ENCODE results near the gene SMCO2.

SMCO2 gene

DNA sequence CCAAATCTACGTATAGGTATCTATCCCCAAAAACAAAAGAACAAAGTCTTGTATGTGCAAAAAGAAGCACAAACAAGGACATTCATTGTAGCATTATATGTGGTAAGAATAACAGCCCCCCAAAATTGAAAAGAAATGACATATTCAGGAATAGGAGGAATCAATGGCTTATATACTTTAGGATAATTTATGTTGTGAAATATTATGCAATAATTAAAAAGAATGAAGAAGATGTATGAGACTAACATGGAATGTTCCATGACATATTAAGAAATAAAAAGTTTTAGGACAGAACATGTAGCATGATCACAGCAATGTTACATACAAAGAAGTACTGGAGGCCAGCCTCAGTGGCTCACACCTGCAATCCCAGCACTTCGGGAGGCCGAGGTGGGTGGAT lies 9.1 kb downstream of the SMCO2 start:
- no peak for DNase-seq

DNA sequence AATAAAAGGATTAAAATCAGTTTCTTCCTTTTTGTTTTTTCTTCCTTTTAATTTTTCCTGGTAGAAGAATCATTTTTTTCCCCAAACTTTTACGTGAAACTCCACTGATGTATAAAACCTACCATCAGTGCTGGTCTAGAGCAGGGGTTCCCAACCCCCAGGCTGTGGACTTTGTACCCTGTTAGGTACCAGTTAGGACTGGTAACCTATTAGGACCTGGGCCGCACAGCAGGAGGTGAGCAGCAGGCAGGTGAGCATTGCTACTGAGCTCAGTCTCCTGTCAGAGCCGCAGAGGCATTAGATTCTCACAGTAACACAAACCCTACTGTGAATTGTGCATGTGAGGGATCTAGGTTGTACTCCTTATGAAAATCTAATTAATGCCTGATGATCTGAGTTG lies 10.1 kb downstream of the SMCO2 start:
- no peak for DNase-seq

DNA sequence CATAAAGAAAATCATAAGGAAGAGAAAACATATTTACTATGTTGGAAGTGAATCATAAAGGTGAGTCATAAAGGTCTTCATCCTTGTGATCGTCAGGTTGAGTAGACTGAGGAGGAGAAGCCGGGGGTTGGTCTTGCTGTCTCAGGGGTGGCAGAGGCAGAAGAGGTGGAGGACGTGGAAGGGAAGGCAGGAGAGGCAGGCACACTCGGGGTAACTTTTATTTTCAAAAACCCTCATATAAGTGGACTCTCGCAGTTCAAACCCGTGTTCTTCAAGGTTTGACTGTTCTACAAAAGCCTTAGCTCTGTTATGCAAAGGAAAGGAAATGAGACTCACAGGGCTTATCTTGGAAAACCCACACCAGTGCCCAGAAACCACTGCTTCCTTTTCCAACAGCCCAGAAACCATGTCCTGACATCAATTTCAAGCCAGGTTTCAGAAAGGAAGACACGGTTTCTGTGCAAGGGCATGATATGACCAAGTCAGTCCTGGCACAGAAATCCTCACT lies 14.0 kb downstream of the SMCO2 start:
- DNase-seq, result peak; percentile 10

DNA sequence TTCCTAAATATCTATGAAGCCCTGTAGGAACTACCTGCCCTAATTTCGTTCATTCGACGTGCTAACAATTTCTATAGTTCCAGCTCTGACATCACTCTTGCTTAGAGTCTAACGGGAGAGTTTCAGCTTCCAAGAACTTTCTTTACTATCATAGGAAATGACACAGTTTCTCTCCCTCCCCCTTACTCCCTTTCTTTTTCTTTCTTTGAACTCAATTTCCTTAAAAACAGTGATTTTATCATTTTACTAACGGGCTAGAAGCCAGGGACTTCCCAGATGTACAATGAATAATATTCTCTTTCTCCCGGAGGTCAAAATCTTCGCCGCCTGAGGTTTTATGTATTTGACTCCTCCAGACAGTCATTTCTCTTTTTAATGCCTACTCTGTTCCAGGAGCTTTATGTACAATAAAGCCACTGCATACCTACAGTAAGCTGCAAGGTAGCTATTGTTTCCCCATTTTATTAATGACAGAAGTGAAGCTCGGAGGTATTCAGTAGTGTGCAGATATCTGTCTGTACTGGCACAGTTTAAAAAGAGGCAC lies 15.7 kb downstream of the SMCO2 start:
- DNase-seq, result no peak

DNA sequence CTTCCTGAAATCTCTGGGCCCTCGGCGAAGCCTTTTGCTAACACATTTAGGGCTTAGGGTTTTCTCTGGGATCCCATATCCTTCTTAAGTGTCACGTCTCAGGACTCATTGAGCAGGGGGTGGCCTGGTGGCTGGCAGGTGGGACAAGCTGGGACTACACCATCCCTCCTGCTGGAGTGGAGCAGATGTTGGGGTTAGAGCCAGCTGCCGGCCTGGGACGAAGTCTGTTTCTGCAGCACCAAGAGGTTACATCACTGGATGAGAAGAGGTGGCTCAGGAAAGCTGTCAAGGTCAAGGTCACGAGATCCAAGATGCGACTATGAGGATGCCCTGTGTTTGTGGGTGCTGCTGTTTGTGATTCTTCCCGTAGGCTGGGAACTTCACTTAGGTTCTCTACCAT lies 16.3 kb downstream of the SMCO2 start:
- DNase-seq, result no peak

DNA sequence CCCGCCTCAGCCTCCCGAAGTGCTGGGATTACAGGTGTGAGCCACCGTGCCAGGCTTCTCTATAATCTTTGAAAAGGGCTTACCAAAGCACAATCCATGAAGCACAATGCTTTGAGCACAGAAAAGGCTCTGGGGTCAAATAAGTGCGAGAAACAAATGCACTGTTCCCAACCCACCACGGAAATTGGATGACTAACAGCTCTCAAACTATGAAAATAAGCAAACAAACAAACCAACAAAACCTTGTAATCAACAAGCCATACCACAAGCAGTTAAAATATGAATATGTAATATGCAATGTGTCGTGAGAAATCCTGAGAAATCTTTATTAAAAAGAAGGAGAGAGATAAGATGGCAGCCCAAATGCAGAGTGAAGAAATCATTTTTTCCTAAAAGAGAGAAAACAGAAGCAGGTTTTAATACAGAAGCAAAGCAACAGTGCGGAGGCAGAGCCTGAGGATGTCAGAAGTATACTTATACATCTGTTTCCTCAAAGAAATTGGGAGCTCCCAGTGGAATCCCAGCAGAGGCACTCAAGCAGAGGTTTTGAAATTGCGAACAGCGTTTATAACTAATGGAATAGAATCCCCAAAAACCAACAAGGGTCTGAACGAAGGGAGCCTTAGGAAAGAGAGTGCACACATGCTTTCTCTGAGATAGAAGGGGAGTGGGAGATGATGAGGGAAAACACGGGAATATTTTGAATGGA lies 17.1 kb downstream of the SMCO2 start:
- no peak for DNase-seq

DNA sequence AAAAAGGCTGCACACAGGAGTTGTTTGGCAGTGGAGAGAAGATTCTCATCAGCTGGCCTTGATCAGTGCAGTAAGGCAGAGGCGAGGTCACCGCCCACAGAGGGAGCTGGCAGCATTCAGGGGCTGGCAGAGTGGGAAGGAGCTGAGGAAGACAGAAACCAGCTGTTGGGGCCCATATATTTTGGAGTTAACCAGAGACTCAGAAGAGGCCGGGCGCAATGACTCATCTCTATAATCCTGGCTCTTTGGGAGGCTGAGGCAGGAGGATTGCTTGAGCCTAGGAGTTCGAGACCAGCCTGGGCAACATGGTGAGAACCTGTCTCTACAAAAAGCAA lies 17.7 kb downstream of the SMCO2 start:
- no peak for DNase-seq

DNA sequence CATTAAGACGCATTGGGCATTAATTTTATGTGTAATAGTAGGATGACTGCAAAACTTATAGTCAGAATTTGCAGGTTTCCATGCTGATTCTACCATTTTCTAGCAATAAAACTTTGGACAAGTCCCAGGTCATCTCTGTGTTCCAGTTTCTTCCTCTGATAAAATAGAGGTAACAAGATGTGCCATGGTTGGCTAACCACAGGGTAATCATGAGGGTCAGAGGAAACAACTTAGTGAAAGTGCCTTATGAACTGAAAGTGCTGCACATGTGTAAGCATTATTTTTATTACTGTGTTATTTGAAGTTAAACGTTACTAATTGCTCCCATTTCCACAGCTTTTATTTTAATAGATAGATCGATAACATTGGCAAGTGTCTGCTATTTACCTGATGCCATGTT lies 21.1 kb downstream of the SMCO2 start:
- no peak for DNase-seq

DNA sequence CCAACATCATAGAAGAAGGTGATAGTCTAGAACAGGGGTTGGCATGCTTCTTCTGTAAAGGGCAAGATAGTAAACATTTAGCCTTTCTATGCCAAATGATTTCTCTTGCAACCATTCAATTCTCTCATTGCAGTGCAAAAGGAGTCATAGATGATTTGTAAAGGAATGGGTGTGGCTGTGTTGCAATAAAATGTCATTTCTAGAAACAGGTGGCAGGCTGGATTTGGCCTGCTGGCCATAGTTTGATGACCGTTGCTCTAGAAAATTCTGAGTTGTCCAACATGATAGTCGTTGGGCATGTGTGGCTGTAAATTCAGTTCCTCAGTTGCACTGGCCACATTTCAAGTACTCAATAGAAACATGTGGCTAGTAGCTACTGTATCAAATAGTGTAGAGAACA lies 21.7 kb downstream of the SMCO2 start:
- DNase-seq, result no peak

DNA sequence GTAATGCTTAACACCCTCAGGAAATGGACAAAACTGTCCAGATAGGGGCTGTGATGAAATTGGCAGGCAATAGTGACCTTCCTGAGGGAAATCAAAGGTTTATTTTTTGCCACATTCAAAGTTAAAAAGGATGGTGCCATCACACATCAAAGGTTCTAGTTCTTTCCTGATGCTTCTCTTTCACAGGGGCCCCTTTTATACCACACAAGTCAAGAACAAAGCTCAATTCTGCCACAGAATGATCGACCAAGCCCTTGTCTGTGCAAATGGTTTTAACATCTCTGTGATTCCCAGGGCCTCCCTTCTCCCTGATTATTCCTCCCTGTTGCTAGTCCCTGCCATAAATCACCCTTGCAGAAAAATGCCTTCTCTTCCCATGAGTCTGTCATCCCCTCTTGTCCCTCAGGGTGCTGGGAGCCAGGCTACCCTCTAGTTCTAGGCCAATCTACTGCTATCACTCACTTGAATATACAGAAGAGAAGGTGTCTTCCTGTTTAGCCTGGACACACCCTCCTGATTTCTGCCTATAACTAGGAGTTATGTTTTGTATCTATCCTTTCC lies 22.7 kb downstream of the SMCO2 start:
- DNase-seq, result no peak

DNA sequence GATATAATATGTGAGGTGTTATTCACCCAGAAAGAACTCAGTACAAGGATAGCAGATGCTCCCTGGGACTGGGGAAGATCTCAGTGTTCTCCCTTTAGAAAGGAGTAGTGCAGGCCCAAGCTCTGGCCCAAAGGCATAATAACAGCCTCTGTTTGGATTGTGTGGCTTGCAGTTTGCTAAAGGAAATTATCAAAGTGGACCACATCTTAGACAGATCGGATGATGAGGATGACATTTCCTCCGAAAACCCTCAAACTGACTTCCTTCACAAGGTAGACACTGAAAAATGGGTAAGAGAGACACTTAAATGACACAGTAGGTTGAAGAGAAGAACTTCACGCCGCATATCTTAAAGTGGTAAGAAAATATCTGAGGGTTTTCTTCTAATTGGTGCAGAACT lies 26.1 kb downstream of the SMCO2 start:
- DNase-seq, result no peak

DNA sequence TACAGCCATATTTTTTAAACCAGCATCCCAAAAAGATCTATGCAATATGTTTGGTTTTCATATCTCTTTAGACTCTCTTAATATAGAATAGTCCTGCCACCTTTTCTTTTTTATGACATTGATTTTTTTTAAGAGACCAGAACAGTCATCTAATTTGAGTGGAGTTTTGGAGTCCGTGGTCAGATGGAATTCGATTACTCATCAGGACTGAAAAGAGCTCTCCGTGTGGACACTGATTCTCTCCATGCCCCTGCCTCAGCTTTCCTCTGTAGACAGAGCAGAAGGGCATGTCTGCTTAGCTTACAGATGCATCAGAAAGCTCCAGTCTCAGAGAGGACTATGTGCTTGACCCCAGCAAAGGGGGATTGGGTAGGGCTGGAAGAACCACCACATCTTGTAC lies 27.8 kb downstream of the SMCO2 start:
- DNase-seq, result no peak

DNA sequence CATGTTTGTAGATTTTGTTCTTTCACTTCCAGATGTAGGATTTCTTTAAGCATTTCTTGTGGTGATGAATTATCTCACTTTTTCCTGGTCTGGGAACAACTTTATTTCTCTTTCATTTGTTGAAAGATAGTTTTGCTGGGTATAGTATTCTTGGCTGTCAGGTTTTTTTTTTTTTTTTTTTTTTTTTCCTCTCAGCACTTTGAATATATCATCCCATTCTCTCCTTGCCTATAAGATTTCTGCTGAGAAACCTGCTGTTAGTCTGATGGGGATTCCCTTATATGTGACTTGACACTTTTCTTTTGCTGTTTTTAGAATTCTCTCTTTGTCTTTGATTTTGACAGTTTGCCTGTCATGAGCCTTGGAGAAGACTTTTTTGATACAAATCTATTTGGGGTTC lies 30.5 kb downstream of the SMCO2 start:
- no peak for DNase-seq

DNA sequence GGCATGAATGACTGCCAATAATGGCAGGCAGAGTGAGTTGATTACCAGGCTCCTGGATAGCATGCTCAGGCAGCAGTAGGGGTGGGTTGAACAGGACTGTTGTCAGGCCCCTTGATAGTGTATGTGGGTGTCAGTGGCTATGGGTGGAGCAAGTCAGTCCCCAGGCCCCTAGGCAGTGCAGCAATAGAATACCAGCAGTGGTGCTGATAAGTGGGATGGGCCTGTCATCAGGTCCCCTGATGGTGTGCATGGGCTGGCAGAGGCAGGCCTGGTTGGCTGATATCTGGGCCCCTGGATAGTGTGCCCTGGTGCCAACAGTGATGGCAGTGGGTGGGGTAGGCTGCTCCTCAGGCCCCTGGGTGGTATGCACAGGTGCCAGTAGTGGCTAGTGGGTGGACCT lies 32.4 kb downstream of the SMCO2 start:
- no peak for DNase-seq

DNA sequence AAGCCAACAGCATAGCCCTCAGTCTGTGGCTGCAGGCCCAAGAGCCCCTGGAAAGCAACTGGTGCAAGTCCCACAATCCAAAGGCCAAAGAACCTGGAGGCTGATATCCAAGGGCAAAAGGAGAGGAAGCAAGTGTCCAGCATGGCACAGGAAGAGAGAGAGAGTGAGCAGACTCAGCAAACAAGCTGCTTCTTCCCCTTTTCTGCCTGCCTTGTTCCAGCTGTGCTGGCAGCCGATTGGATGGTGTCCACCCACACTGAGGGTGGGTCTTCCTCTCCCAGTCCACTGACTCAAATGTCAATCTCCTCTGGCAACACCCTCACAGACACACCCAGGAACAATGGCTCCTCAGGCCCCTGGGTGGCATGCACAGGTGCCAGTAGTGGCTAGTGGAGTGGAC lies 33.5 kb downstream of the SMCO2 start:
- no peak for DNase-seq

DNA sequence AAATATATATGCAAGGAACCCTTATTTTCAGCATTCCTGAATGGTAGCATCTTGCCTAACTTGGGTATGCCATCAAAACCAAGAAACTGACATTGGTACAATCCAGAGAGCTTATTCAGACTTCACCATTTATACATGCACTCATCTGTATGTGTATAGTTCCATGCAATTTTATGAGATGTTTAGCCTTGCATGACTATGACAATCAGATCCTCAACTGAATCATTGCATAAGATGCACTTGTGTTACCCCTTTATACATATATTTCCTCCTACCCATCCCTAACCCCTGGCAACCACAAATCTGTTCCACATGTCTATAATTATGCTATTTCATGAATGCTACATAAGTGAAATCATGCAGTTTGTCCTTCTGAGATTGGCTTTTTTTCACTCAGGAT lies 40.4 kb downstream of the SMCO2 start:
- no peak for DNase-seq

DNA sequence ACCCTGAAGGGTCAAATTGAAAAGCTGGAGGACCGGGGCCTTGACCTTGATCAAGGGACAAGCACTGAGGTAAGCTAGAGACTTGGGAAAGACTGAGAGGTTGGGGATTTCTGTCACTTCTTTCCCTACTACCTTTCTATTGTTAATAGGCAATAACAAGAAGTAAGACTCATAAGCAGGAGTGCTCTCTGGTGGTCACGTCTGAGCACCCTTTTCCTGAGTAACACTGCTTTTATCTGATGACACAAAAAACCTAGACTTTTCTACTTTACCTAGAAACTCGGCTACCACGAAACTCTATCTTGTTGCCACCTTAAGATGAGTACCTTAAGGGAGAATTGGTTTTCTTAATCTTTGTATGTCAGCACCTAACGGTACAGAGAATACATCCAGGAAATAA lies 41.9 kb downstream of the SMCO2 start:
- DNase-seq, result no peak

DNA sequence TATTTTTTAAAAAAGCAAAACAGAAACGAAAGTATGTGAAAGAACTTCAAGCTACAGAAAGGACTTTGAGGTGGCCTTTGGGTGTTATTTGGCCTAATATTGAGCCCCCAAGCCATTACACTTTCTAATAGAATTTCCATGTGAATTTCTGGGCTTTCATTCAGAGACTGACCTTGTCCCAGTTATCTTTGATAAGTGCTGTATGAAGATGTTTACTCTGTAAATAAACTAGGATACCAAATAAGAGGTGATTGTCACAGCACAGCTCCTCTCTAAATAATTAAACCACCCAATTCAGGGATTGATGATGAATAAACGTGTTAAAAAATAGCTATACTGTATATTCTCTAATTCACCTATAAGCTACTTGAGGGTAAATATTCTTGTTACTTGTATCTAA lies 44.7 kb downstream of the SMCO2 start:
- DNase-seq, result no peak

DNA sequence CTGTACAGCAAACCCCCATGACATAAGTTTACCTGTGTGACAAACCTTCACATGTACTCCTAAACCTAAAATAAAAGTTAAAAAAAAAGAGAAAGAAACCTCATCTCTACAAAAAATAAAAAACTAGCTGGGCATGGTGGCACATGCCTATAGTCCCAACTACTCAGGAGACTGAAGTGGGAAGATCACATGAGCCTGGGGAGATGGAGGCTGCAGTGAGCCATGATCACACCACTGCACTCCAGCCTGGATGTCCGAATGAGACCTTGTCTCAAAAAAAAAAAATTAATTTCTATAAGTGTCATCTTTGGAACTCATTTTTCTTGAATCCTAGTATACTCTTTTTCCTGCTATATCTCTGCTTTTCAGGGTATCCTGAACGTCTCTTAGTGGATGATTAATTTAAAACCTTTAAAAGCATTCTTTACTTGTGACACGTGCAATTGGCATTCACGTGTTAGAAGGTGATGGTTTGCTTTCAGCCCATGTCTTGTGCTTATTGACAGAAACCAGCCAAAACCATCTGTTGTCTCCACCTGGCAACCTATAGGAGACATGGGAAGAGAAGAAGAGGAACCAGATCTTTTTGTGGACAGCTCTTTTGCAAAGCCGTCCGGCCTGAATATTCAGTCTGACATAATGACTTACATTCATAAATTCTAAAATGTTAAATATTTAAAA lies 46.9 kb downstream of the SMCO2 start:
- no peak for DNase-seq

DNA sequence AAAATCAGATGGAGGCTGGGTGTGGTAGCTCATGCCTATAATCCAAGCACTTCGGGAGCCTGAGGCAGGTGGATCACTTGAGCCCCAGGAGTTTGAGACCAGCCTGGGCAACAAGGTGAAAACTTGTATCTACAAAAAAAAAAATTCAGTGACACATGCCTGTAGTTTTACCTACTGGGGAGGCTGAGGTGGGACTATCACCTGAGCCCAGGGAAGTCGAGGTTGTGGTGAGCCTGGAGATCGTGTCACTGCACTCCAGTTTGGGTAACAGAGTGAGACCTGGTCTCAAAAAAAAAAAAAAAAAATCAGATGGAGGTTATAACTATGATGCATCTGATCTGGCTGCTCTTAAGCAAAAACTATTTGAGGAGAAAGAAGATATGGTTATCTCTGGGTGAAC lies 50.9 kb downstream of the SMCO2 start:
- no peak for DNase-seq

DNA sequence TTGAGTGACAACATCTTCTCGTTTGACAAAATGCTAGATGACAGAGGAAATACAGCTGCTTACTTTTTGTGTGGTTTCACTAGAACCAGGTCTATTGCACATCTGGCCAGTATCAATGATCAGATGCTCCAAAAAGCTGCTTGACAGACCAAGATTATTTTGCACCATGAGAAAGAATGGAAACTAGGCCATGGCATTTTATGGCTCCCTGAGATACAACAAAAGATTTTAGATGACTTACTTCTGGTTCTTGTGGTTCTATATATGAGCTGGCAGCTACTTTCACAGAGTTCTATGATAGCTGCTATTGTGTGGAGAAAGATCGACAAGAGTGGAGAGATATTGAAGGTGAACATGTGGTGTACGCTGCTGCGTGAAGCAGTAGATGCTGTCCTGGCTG lies 51.6 kb downstream of the SMCO2 start:
- DNase-seq, result no peak

DNA sequence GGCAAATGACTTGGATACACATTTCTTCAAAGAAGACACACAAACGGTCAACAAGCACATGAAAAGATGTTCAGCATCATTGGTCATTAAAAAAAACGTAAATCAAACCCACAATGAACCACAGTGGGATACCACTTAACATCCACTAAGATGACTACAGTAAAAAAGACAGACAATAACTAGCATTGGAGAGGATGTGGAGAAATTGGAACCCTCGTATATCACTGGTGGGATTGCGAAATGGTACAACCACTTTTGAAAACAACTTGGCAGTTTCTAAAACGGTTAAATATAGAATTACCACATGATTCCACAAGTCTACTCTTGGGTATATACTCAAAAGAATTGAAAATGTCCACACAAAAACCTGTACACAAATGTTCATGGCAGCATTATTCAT lies 52.2 kb downstream of the SMCO2 start:
- no peak for DNase-seq

DNA sequence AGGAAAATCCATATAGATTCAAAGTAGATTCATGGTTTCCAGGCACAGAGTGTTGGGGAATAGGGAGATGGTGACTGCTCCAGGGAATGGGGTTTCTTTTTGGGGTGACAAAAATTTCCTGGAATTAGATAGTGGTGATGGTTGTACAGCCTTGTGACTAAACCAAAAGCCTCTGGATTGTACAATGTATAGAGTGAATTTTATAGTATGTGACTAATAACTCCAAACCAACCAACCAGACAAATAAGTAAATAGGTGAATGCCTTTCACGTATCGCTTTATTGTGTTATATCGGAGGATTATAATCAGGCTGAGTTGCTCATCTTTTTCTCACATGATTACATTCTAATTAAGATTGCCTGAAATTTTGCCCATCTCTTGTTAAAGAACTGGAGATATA lies 52.8 kb downstream of the SMCO2 start:
- DNase-seq, result no peak

DNA sequence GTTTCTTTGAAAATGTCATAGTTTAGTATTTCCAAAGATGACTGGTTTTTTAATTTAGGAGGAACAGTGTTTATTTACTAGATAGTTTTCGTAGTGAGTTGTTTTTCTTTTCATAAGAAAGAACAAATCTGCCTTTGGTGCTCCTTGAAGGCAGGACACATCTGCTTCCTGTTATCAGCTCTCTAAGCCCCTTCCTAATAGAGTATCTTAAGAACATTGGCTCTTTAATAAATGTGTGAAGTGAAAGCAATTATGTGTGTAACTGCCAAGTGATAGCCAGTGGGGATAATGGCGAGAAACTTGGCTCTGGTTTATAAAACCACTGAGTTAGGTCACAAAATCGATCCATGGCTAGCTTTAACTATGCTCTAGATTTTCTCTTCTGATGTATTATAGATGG lies 54.0 kb downstream of the SMCO2 start:
- DNase-seq, result no peak
